Thoracic aorta (tissue), 2 donors: ENCODE data around the gene ANKRD22. TPM values are rescaled to one million over a fixed set of nuclear protein-coding genes. Genes with fewer than 3 reads are reported as not detected.
"Not testable (repeated sequence)": the region's sequence is repeated elsewhere in the genome, so short reads cannot be mapped to it uniquely, and the experiment has no call there.

ENCODE experiments used
- ATAC-seq: fragments of 150-250 bp; one replicate; pipeline ENCODE4 v1.8.0; 2017; ENCODE audit warnings: low read depth; ENCODE audit not compliant: insufficient number of reproducible peaks, low FRiP score
- DNase-seq: peaks from one replicate; pipeline ENCODE4 v3.0.0-alpha.2; 2020; ENCODE audit warnings: low spot score
- H3K27ac ChIP-seq, 2 donors: fragments of 200-600 bp; sonication (generic); 1 replicate in 1 of 2; 2 replicates in 1 of 2; pipeline ENCODE4 v1.5.1; 2016; ENCODE audit warnings: mild to moderate bottlenecking in 2 of 2, moderate library complexity in 2 of 2
- H3K27me3 ChIP-seq: fragments of 200-600 bp; sonication (generic); replicated peaks from 2 replicates; pipeline ENCODE4 v1.6.0; 2016; ENCODE audit warnings: mild to moderate bottlenecking; ENCODE audit not compliant: insufficient read depth
- H3K36me3 ChIP-seq: fragments of 200-600 bp; sonication (generic); one replicate; pipeline ENCODE4 v1.5.1; 2016
- H3K4me1 ChIP-seq, 2 donors: fragments of 200-600 bp; sonication (generic); 1 replicate in 1 of 2; 2 replicates in 1 of 2; pipeline versions ENCODE4 v1.5.1 to v1.6.0; 2016; ENCODE audit warnings: low read depth in 2 of 2, mild to moderate bottlenecking in 1 of 2; ENCODE audit not compliant: control insufficient read depth in 1 of 2
- H3K4me3 ChIP-seq: fragments of 200-600 bp; sonication (generic); 2 replicates; pipeline ENCODE4 v1.5.1; 2016; ENCODE audit warnings: mild to moderate bottlenecking
- H3K9me3 ChIP-seq: fragments of 200-600 bp; sonication (generic); 2 replicates; pipeline ENCODE4 v1.5.1; 2016
- CTCF ChIP-seq: fragments of 200-600 bp; sonication (generic); IDR thresholded peaks from one replicate; pipeline ENCODE4 v1.5.1; 2019; ENCODE audit warnings: antibody characterized with exemption
- total RNA-seq, 2 donors: library from RNA; depleted of rRNA; stranded (reverse); fragments of >200 nt; gene quantifications; one replicate each; pipeline versions ENCODE4 v1.1.0 to v1.2.3, GENCODE V29; 2016

Gene ANKRD22
- total RNA-seq, 2 donors from 2014 or later, result not detected

GRCh38 chr10:88841316-88842111, 10.1 kb downstream of the ANKRD22 start:
- ATAC-seq (no peak), DNase-seq (no peak)
- no peaks in the 10 kb centered on the region for H3K36me3 ChIP-seq
- TF ChIP-seq CTCF, result no peak
- no peak overlapping the region for H3K4me3 ChIP-seq
- H3K9me3 ChIP-seq, result no peaks in the 10 kb centered on the region
- no peaks in the 10 kb centered on the region for H3K27me3 ChIP-seq
- no peak overlapping the region for H3K27ac ChIP-seq
- no peaks in the 10 kb centered on the region for H3K4me1 ChIP-seq

DNA sequence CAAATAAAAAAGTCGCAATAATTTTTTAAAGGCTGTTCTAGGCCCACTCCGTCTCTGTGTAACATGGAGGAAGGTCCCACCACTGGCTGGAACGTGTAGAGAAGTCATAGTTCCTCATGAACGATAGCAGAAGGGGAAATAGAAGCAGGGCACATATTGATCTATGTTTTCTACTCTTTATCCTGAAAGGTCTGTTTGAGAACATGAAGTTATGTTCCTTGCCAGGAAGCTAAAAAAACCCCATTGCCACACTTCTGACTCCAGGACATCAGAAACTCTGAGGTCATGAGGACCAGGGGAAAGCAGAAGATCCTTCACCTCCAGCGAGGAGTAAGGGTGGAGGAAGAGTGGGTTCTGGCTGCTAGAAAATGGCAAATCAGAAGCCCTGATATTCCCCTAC, 10.8 kb downstream of the ANKRD22 start:
- TF ChIP-seq CTCF, result no peak
- H3K27me3 ChIP-seq, result no peaks in the 10 kb centered on the region
- no peak overlapping the region for H3K27ac ChIP-seq
- no peak for DNase-seq
- no peak overlapping the region for H3K4me3 ChIP-seq
- no peak for ATAC-seq
- no peaks in the 10 kb centered on the region for H3K36me3 ChIP-seq
- H3K4me1 ChIP-seq, result no peaks in the 10 kb centered on the region
- no peaks in the 10 kb centered on the region for H3K9me3 ChIP-seq

- DNase-seq (no peak), ATAC-seq (no peak)
- Histone ChIP-seq H3K27ac (no peak overlapping the region), H3K4me1 (no peaks in the 10 kb centered on the region), H3K36me3 (no peaks in the 10 kb centered on the region), H3K4me3 (no peak overlapping the region), H3K27me3 (no peaks in the 10 kb centered on the region), H3K9me3 (no peaks in the 10 kb centered on the region)
- TF ChIP-seq CTCF, result no peak
These were observed 11.5 kb downstream of the ANKRD22 start for GRCh38 chr10:88840104-88840503.

DNA sequence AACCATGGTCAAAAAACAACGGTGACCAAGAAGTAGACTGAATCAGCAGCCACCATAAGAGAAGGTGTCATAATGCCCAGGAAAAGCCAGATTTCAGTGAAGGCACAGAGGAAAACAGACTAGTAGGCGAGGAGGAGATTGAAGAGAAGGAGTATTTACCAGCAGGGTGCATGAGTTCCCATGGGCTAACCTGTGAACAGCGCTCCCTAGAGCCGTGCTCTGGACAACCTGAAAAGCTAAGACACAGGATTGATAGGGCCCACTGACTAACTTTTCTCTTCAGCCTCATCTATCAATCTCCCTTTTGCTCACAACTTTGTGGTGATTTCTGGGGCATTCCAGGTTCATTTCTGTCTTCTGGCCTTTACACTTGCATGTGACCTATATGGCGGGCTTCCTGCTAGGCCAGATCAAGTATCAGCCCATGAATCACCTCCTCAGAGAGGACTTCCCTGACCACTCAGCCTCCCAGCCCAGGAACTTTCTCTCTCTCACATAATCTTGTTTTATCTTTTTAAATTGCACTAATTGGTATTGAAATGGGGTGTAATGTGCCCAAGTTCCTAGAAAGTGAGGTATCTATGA, 12.8 kb downstream of the ANKRD22 start:
- TF ChIP-seq CTCF, result no peak
- no peak for ATAC-seq
- Histone ChIP-seq H3K4me1 (no peaks in the 10 kb centered on the region), H3K9me3 (no peaks in the 10 kb centered on the region), H3K4me3 (no peak overlapping the region), H3K36me3 (no peaks in the 10 kb centered on the region), H3K27me3 (no peaks in the 10 kb centered on the region), H3K27ac (no peak overlapping the region)
- DNase-seq, result no peak

DNA sequence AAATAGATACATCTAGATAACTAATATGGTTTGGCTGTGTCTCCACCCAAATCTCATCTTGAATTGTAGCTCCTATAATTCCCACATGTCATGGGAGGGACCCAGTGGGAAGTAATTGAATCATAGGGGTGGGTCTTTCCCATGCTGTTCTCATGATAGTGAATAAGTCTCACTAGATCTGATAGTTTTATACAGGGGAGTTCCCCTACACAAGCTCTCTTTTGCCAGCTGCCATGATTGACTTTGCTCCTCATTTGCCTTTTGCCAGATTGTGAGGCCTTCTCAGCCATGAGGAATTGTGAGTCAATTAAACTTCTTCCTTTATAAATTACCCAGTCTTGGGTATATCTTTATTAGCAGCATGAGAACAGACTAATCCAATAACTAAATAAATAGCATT, 14.0 kb downstream of the ANKRD22 start:
- not testable (repeated sequence) for H3K27me3 ChIP-seq, H3K27ac ChIP-seq, ATAC-seq, H3K9me3 ChIP-seq, H3K36me3 ChIP-seq, H3K4me3 ChIP-seq, H3K4me1 ChIP-seq, DNase-seq
